H7 (cell line): ENCODE results near the gene MTHFD1L. TPM values are rescaled to one million over a fixed set of nuclear protein-coding genes. Genes with fewer than 3 reads are reported as not detected.
"Not testable (repeated sequence)": the region's sequence is repeated elsewhere in the genome, so short reads cannot be mapped to it uniquely, and the experiment has no call there.

ENCODE experiments used
- DNase-seq: peaks from one replicate; pipeline ENCODE4 v3.0.0; 2012
- H3K27me3 ChIP-seq: 2 replicates; pipeline ENCODE4 v1.6.0; 2011; ENCODE audit warnings: mild to moderate bottlenecking, low read length; ENCODE audit not compliant: control insufficient read depth, insufficient read depth
- H3K36me3 ChIP-seq: replicated peaks from 2 replicates; pipeline ENCODE4 v1.5.1; 2011; ENCODE audit warnings: low read length; ENCODE audit not compliant: control insufficient read depth, insufficient read depth
- H3K4me3 ChIP-seq: 2 replicates; pipeline ENCODE4 v1.5.1; 2011; ENCODE audit warnings: low read depth, mild to moderate bottlenecking, control low read depth, low read length, moderate library complexity; ENCODE audit not compliant: insufficient read depth
- total RNA-seq: library from RNA; depleted of rRNA; stranded (reverse); fragments of >200 nt; shearing (Covaris generic); gene quantifications from 2 replicates; pipeline ENCODE4 v1.2.3, GENCODE V29; 2014

Gene MTHFD1L
- total RNA-seq, 1 experiment from 2014 or later, result 46.0 TPM

DNA sequence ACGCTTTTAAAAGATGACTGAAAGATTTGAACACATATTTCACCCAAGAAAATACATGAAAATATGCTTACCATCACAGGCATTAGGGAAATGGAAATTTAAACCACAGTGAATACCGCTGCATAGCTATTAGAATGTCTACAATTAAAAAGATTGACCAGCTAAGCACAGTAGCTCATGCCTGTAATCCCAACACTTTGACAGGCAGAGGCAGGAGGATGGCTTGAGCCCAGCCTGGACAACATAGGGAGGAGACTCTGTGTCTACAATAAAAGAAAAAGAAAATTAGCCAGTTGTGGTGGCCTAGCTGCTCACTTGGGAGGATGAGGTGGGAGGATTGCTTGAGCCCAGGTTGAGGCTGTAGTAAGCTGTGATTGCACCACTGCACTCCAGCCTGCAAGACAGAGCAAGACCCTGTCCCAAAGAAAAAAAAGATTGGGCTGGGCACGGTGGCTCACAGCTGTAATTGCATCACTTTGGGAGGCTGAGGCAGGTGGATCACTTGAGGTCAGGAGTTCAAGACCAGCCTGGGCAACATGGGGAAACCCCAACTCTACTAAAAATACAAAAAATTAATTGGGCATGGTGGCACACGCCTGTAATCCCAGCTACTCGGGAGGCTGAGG is 210.5 kb downstream of the MTHFD1L start:
- no peak for DNase-seq

DNA sequence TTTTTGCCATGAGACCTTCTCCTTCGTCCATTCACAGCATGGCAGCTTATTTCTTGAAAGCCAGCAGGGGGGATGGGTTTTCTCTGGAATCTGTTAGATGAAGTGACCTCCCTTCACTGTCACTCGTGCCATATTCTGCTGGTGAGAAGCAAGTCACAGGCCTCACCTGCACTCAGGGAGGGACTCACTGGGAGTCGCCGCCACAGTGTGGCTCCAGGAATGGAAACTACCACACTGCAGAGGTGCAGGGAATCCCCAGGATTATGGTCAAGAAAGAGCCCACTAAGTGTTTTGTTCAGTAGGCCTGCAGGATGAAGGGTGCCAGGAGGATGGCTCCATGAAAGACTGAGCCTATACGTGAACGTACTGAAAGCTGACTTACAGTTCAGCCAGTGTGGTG is 213.2 kb downstream of the MTHFD1L start:
- DNase-seq, result no peak
- Histone ChIP-seq H3K27me3 (no peaks in the 10 kb centered on the region), H3K36me3 (no peaks in the 10 kb centered on the region), H3K4me3 (no peak overlapping the region)

More for the DNA sequence above, 210.5 kb downstream of the MTHFD1L start:
- no peak overlapping the region for H3K4me3 ChIP-seq
- H3K36me3 ChIP-seq, result no peaks in the 10 kb centered on the region
- no peaks in the 10 kb centered on the region for H3K27me3 ChIP-seq

DNA sequence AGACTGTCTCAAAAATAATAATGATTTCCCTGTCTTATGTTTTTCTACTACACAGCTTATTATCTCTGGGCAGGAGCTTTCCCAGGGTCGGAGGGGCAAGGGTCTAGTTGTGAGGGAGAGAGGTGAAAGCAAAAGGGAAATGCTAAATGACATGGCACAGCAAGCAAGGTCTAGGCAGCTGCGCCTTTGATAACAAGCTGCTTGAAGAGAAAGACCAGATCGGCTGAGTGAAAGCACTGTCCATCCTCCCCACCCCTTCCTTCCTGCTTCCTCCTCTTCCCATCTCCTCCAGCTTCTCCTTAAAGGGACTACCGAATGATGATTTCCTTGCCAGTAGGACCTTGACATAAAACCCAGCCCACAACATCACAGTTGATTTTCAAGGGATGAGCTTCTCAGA is 216.2 kb downstream of the MTHFD1L start:
- Histone ChIP-seq H3K4me3 (no peak overlapping the region), H3K27me3 (no peaks in the 10 kb centered on the region)
- DNase-seq, result no peak

DNA sequence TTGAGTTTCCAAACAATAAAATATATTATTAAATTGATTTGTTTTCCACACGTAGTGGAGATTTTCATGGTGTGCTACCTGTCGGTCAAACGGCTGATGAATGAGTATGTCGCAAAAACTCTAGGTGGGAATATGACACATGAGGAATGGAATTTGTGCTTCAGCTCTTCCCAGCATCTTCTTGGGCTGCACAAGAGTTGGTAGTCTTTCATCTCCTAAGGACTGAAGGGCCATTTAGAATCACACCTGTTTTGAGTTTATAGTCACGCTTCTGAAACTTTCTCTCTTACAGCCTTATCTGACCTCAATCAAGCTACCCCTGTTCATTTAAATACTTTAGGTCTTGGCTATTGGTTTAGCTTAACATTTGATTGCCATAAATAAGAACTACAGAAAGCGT is 216.6 kb downstream of the MTHFD1L start:
- no peak for DNase-seq
- no peaks in the 10 kb centered on the region for H3K36me3 ChIP-seq
- H3K4me3 ChIP-seq, result no peak overlapping the region
- no peaks in the 10 kb centered on the region for H3K27me3 ChIP-seq

More for the DNA sequence above, 216.2 kb downstream of the MTHFD1L start:
- no peaks in the 10 kb centered on the region for H3K36me3 ChIP-seq

DNA sequence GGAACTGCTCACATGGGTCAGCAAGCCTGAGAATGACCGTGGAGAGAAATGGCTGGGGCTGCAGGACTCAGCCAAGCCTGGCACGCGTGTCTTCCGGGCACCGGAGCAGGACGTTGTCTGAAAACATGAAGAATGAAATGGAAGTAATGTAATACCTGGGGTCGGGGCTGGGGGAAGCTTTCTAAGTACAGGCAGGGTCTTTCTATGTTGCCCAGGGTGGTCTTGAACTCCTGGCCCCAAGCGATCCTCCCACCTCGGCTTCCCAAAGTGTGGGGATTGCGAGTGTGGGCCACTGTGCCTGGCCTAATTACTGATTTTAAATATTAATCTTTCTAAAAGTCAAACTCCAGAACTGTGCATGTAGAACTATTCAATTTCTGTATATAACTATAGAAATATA is 218.8 kb downstream of the MTHFD1L start:
- no peak for DNase-seq
- H3K27me3 ChIP-seq, result no peaks in the 10 kb centered on the region
- no peaks in the 10 kb centered on the region for H3K36me3 ChIP-seq
- no peak overlapping the region for H3K4me3 ChIP-seq

DNA sequence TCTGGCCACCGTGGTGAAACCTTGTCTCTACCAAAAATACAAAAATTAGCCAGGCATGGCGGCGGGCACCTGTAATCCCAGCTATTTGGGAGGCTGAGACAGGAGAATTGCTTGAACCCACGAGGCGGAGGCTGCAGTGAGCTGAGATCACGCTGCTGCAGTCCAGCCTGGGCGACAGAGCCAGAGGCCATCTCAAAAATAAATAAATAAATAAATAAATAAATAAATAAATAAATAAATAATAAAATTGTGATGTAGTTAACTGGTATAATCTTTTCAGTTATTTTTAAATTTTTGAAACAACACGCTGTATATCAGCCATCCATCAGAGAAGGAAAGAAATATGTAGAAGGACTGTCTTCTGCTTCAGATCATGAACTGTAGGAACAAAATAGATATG is 221.6 kb downstream of the MTHFD1L start:
- not testable (repeated sequence) for H3K36me3 ChIP-seq, H3K4me3 ChIP-seq, DNase-seq, H3K27me3 ChIP-seq

DNA sequence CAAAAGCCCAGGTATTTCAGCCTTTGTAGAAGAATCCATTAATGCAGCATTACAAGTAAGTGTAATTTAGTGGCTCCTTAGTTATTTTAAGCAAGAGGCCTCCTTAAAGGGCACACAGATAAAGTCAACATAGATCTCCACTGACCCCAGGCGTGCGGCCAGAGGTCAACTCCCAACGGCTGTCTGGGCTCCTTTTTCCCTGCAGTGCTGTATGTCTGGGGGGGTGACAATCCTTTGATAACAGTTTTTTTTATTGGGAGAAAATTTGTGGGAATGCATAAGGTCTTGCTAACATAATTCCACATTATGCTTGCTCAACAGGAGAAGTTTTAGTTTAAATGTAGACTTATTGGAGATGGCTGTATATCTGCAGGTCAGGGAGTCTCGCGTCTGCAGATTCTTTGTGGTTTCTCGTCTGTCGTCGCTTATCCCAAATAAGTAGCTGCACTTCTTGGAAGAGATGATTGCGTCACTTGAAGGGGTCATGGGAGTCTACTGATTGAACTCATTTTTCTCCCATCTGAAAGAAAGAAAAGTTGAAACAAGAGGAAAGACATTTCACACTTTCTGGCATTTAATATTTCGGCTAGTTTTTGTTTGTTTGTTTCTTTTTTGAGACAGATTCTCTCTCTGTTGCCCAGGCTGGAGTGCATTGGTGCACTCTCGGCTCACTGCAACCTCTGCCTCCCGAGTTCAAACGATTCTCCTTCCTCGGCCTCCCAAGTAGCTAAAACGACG is 222.5 kb downstream of the MTHFD1L start:
- no peak for DNase-seq
- Histone ChIP-seq H3K36me3 (no peaks in the 10 kb centered on the region; the same call in 1 of the 2 replicates), H3K4me3 (no peak overlapping the region), H3K27me3 (no peaks in the 10 kb centered on the region)

DNA sequence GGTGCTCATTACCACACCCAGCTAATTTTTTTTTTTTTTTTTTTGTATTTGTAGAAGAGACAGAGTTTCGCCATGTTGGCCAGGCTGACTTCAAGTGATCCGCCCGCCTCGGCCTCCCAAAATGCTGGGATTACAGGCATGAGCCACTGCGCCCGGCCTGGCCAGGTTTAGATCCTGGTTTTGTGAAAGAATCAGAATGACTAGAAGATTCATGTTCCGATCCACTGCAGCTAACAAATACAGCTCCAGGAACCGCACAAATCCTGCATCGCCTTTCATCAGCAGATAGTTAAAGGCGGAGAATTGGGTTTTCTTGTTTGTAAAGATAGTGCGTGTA is 223.1 kb downstream of the MTHFD1L start:
- Histone ChIP-seq H3K27me3 (no peaks in the 10 kb centered on the region), H3K4me3 (no peak overlapping the region), H3K36me3 (no peaks in the 10 kb centered on the region; the same call in 1 of the 2 replicates)
- DNase-seq, result no peak

DNA sequence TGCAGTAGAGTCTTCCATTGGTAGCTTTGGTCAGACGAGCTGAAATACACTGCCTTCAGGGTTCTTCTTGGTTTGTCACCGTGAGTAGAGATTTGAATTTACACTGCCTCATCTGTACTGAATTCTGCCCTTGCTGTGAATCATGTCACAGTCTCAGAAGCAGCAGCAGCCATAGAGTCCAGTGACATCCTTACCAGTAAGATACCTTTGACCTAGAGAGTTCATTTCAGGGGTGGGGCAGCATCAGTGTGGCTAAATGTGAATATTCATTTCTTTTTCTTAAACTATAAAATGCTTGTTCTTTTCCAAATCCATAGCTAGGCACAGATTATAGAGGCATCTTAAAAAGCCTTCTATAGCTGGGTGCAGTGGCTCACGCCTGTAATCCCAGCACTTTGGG is 223.5 kb downstream of the MTHFD1L start:
- DNase-seq, result no peak
- no peaks in the 10 kb centered on the region for H3K27me3 ChIP-seq
- H3K36me3 ChIP-seq, result peaks cover 2% of the 10 kb centered on the region; the same call in 1 of the 2 replicates
- H3K4me3 ChIP-seq, result no peak overlapping the region

DNA sequence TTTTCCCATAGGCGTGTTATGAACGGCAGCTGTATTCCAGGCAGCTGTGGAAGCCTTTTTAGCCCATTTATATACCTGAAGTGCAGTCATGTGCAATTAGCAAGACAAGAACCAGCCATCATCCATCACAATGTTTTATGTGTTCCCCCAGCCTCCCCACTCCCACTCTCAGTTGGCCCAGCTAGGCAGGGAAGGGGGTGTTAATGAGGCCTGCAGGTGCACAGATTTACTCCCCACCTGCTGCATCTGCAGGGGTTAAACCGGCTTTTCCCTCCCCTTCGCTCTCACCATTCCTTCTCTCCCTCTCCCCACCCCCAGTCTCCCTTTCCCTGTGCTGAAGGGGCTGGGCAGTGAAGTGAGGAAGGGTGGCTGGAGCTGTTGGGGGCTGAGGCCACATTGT is 224.5 kb downstream of the MTHFD1L start:
- H3K4me3 ChIP-seq, result no peak overlapping the region
- H3K27me3 ChIP-seq, result no peaks in the 10 kb centered on the region
- DNase-seq, result peak; percentile 70
- peaks cover 3% of the 10 kb centered on the region; the same call in 1 of the 2 replicates for H3K36me3 ChIP-seq

DNA sequence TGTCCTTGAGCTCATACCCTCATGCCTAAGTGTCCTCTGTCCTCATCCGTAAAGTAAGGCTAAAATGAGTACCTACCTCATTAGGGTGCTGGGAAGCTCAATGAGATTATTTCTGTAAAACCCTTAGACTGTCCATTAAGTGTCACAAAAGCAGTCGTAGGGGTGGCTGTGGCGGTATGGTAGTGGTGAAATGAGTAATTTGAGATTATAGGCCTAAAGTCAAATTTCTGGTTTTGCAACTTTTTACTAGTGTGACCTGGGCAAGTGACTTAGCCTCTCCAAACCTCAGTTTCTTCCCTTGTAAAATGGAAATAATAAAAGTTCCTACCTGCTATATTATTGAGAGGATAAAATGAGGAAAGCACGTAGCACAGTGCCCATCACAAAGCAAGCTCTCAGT is 226.1 kb downstream of the MTHFD1L start:
- no peak for DNase-seq
- no peaks in the 10 kb centered on the region for H3K27me3 ChIP-seq
- peaks cover 3% of the 10 kb centered on the region; the same call in 1 of the 2 replicates for H3K36me3 ChIP-seq
- H3K4me3 ChIP-seq, result no peak overlapping the region

DNA sequence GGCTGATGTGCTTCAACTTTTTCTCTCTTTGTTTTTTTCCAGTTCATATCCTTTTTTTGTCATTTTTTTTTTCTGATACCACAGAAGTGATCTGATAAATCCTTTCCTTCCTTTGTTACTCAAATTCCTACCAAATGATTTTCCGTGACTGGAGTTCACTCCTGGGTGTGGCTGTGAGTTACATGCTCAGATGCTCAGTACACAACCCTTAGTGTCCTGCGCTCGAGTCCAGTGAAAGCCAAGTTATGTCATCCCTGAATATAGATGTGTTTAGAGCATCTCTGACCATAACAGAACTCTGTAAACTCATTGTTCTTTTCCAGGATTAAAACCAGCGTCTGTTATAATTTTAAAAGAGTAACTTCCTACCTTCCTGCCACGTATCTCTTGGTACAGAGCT is 227.1 kb downstream of the MTHFD1L start:
- no peak for DNase-seq
- Histone ChIP-seq H3K27me3 (no peaks in the 10 kb centered on the region), H3K4me3 (no peak overlapping the region), H3K36me3 (peaks cover 3% of the 10 kb centered on the region; the same call in 1 of the 2 replicates)

DNA sequence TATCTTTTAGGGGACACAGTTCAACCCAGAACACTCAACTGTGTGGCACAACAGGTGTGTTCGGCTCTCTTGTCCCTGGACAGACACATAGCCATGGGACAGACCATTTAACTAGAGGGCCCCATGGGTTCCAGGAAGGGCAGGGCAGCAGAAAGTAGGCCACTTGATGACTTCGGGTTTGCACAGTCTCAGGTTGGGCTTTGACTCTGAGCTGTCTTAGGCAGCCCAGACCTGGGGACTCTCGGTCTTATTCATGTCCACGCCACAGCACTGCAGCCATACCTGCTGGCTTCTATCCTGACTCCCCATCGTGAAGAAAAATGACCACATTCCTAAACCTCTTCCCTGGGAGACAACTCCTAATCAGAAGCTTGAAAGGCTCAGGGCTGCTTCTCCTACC is 228.2 kb downstream of the MTHFD1L start:
- Histone ChIP-seq H3K36me3 (peaks cover 3% of the 10 kb centered on the region), H3K27me3 (no peaks in the 10 kb centered on the region)
- DNase-seq, result no peak

DNA sequence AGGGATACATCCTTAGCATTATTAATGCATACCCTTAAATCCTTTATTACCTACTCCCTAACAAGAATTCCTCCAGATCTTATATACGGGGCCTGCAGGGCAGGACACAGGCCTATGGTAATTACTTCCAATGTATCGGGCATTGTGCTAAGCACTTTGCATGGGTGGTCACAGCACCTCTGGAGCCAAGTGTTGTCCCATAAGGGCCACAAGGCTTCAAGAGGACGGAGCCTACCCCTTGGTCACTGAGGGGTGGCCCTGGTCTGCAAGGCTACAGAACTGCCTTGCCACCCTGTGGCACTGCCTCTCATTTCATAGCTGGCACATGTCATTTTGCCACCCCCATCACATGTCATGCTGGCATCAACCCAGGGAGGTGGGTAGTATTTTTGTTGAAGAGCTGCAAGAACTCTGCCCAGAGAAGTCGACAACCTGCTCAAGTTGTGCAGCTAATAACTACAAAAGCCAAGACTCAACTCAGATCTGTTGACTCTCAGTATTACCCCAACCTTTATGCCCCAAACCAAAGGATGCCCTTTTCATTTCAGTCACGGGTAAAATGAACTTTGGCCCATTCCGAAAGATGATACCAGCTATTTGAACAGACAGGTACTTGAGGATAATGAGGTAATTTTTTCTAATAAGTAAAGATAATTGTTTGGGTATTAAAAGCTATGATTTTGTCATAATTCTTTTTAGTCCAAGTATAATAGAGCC is 230.2 kb downstream of the MTHFD1L start:
- no peak for DNase-seq
- Histone ChIP-seq H3K36me3 (peaks cover 3% of the 10 kb centered on the region), H3K4me3 (no peak overlapping the region), H3K27me3 (no peaks in the 10 kb centered on the region)

More for the DNA sequence above, 228.2 kb downstream of the MTHFD1L start:
- no peak overlapping the region for H3K4me3 ChIP-seq

DNA sequence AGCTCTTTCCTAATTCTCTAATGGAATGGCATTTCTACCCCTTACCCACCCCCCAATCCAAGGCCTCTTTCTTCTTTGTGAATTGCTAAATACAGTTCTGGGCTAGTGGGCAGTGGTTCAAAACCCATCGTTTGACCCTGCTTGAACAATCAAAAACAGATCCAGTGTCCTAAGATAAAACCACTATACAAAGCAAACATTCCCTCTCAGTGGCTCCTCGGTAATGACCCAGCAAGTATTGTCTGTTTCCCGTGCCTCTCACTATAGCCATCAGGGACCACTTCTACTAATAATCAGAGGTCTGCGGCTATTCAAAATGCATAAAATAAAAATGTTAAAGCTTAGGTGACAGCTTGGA is 230.7 kb downstream of the MTHFD1L start:
- no peak overlapping the region for H3K4me3 ChIP-seq
- no peak for DNase-seq
- peaks cover 3% of the 10 kb centered on the region for H3K36me3 ChIP-seq
- H3K27me3 ChIP-seq, result no peaks in the 10 kb centered on the region
